Measurements from ENCODE around the gene MMP1. TPM values are rescaled to one million over a fixed set of nuclear protein-coding genes. Genes with fewer than 3 reads are reported as not detected.

MMP1 gene
- total RNA-seq, 1 experiment from 2014 or later: not detected

DNA sequence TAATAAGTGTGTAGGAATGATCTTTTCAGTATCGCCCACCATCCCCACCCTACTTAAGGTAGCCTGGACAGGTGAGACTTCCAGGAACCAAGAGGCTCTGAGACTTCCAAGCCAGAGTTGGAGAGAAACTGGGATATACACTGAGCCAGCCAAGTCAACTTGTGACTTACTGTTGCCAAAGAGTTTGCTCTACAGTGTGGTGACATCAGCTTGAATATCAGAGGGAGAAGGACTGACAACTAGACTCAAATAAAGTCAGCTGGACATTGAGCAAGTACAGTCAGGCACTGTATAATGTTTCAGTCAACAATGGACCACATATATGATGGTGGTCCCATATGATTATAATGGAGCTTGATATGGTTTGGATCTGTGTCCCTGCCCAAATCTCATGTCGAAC lies 16.3 kb downstream of the MMP1 start:
- Histone ChIP-seq H3K27ac (ENCODE audit: insufficient read length, low read depth, low read length) (no peak overlapping the region), H2BK20ac (ENCODE audit: low read depth, low read length, poor library complexity, severe bottlenecking) (no peak overlapping the region), H4K91ac (ENCODE audit: insufficient read length, low read depth, low read length) (no peak overlapping the region), H2BK12ac (ENCODE audit: insufficient read length, low read depth, low read length) (no peak overlapping the region), H2BK5ac (ENCODE audit: insufficient read length, low read length) (no peak overlapping the region), H2AFZ (ENCODE audit: low read length) (no peak overlapping the region), H3T11ph (ENCODE audit: low read length) (no peak overlapping the region), H2AK5ac (ENCODE audit: insufficient read length, low read length) (no peak overlapping the region), H4K20me1 (ENCODE audit: control insufficient read depth, insufficient read depth, insufficient read length) (no peaks in the 10 kb centered on the region), H3K79me1 (ENCODE audit: insufficient read depth, low read depth, low read length, poor library complexity, severe bottlenecking) (no peaks in the 10 kb centered on the region), H3K27me3 (ENCODE audit: insufficient read depth, low read length) (no peaks in the 10 kb centered on the region), H3K9me3 (ENCODE audit: control insufficient read depth, low read depth, low read length) (no peaks in the 10 kb centered on the region), H3K9ac (ENCODE audit: extremely low read depth, insufficient read length, low read length) (no peak overlapping the region), H3K79me2 (ENCODE audit: insufficient read depth, low read length) (no peaks in the 10 kb centered on the region), H3K4ac (ENCODE audit: low read depth, low read length) (no peak overlapping the region), H3K4me1 (ENCODE audit: insufficient read depth, low read length) (peaks cover 2% of the 10 kb centered on the region; the same call in 1 of the 2 replicates), H3K14ac (ENCODE audit: insufficient read depth, low read length) (no peak overlapping the region), H2BK120ac (ENCODE audit: low read depth, low read length, poor library complexity, severe bottlenecking) (no peak overlapping the region), H4K8ac (replicated peaks; ENCODE audit: insufficient read length, low read depth, low read length) (no peak overlapping the region), H2BK15ac (ENCODE audit: low read depth, low read length) (no peak overlapping the region), H3K23me2 (ENCODE audit: insufficient read length, low read depth, low read length, poor library complexity, severe bottlenecking) (no peaks in the 10 kb centered on the region), H3K23ac (ENCODE audit: insufficient read length, low read depth, low read length) (no peak overlapping the region), H3K18ac (ENCODE audit: insufficient read length, low read depth, low read length) (no peak overlapping the region), H3K56ac (ENCODE audit: insufficient read length, low read depth, low read length) (no peak overlapping the region), H3K4me2 (ENCODE audit: insufficient read depth, insufficient read length, low read length) (no peak overlapping the region), H4K5ac (ENCODE audit: insufficient read length, low read depth, low read length) (no peak overlapping the region)
- H3K36me3 Mint-ChIP-seq (ENCODE audit: insufficient read depth in 1 of 3, low read depth in 3 of 3): no peaks in the 10 kb centered on the region; a peak in 1 of 7 replicates
- TF ChIP-seq, protein P1, sequence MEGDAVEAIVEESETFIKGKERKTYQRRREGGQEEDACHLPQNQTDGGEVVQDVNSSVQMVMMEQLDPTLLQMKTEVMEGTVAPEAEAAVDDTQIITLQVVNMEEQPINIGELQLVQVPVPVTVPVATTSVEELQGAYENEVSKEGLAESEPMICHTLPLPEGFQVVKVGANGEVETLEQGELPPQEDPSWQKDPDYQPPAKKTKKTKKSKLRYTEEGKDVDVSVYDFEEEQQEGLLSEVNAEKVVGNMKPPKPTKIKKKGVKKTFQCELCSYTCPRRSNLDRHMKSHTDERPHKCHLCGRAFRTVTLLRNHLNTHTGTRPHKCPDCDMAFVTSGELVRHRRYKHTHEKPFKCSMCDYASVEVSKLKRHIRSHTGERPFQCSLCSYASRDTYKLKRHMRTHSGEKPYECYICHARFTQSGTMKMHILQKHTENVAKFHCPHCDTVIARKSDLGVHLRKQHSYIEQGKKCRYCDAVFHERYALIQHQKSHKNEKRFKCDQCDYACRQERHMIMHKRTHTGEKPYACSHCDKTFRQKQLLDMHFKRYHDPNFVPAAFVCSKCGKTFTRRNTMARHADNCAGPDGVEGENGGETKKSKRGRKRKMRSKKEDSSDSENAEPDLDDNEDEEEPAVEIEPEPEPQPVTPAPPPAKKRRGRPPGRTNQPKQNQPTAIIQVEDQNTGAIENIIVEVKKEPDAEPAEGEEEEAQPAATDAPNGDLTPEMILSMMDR (conservative IDR thresholded peaks at IDR 0.05): no peak
- no peak overlapping the region for H3K4me3 Mint-ChIP-seq
- no peak for DNase-seq
- peaks cover 14 to 24% of the 10 kb centered on the region in 2 experiments for H3K4me1 Mint-ChIP-seq
- no CpG with 5 or more reads among the region's 2 CpGs for WGBS (ENCODE audit: extremely low coverage, insufficient read length, low lambda C conversion rate)
- no peak overlapping the region; a peak in 2 of 7 replicates for H3K27ac Mint-ChIP-seq
- H3K27me3 Mint-ChIP-seq (ENCODE audit: low read depth): no peaks in the 10 kb centered on the region
- H3K9me3 Mint-ChIP-seq: no peaks in the 10 kb centered on the region
